Prostate gland (tissue), 2 donors: Measurements from ENCODE around the gene PCDH1. TPM values are rescaled to one million over a fixed set of nuclear protein-coding genes. Genes with fewer than 3 reads are reported as not detected.
A peak's percentile ranks its signal among the peaks of the same experiment; 100 is the strongest.

Source experiments
- DNase-seq: peaks from one replicate; pipeline ENCODE4 v3.0.0-alpha.2; 2019; ENCODE audit warnings: low spot score
- H3K27ac ChIP-seq, 2 donors: fragments of 200-600 bp; sonication (generic); 2 replicates each; pipeline ENCODE4 v1.5.1; 2017 to 2019
- H3K27me3 ChIP-seq: fragments of 200-600 bp; sonication (generic); replicated peaks from 2 replicates; pipeline ENCODE4 v1.5.1; 2019; ENCODE audit not compliant: insufficient read depth
- H3K36me3 ChIP-seq, 2 donors: fragments of 200-600 bp; sonication (generic); 1 replicate in 1 of 2; 2 replicates in 1 of 2; pipeline versions ENCODE4 v1.5.1 to v1.8.1; 2017 to 2019
- H3K4me1 ChIP-seq: fragments of 200-600 bp; sonication (generic); replicated peaks from 2 replicates; pipeline ENCODE4 v1.5.1; 2019
- H3K4me3 ChIP-seq, 2 donors: fragments of 200-600 bp; sonication (generic); 2 replicates each; pipeline ENCODE4 v1.5.1; 2017 to 2019
- H3K9me3 ChIP-seq: fragments of 200-600 bp; sonication (generic); 2 replicates; pipeline ENCODE4 v1.5.1; 2017
- POLR2A ChIP-seq: fragments of 450-650 bp; IDR thresholded peaks from one replicate; pipeline ENCODE4 v1.6.1; 2016; ENCODE audit warnings: antibody characterized with exemption, mild to moderate bottlenecking
- POLR2AphosphoS5 ChIP-seq: sonication (generic); formaldehyde crosslinking; IDR thresholded peaks from one replicate; pipeline ENCODE4 v1.6.1; 2017; ENCODE audit warnings: antibody characterized with exemption
- WGBS: methylation state at CpG from one replicate; pipeline ENCODE4 v1.1.5; 2018; 5-methylcytosine and 5-hydroxymethylcytosine counted together
- intact Hi-C: fragments of 100-400 bp; cut with DNase I; formaldehyde crosslinking; loops from one replicate; pipeline ENCODE4 v1.14.2; 2022
- total RNA-seq, 2 donors: library from RNA; depleted of rRNA; stranded (reverse); fragments of >200 nt; gene quantifications; one replicate each; pipeline ENCODE4 v1.1.0, GENCODE V29; 2016
- TF ChIP-seq, protein P1 (sequence below), 4 experiments: fragments of 200-600 bp in 2 of 4; fragments of 450-650 bp in 2 of 4; sonication (generic) in 2 of 4; IDR thresholded peaks; 1 replicate in 3 of 4; 2 replicates in 1 of 4; pipeline ENCODE4 v1.5.1; 2016 to 2019; ENCODE audit warnings: antibody characterized with exemption in 4 of 4, mild to moderate bottlenecking in 2 of 4, moderate library complexity in 2 of 4

Gene PCDH1
- total RNA-seq, 2 donors from 2014 or later = 49.2 to 81.1 TPM

DNA sequence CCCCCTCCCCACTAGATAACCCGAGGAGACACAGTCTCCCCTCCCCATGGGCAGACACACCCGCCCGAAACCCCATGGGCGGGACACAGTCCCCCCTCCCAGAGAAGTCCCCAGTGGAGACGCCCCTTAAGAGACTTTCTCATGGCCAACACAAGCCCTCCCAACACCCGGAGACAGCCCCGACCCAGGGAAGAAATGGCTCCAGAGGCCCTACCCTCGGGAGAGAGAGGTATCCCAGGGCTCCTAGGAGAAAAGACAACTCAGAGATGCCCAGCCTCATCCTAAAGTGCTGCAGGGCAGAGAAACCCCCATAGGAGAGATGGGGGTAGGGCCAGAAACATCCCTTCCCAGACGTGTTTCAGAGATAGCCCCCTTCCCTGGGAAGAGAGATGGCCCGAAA, 27.4 kb downstream of the PCDH1 start:
- H3K27me3 ChIP-seq = no peaks in the 10 kb centered on the region
- 19% methylated on average over 10 of the region's 10 CpGs for WGBS
- peak overlapping the region; percentile 45 to 69 for H3K4me3 ChIP-seq
- no peak for DNase-seq
- TF ChIP-seq, protein P1, sequence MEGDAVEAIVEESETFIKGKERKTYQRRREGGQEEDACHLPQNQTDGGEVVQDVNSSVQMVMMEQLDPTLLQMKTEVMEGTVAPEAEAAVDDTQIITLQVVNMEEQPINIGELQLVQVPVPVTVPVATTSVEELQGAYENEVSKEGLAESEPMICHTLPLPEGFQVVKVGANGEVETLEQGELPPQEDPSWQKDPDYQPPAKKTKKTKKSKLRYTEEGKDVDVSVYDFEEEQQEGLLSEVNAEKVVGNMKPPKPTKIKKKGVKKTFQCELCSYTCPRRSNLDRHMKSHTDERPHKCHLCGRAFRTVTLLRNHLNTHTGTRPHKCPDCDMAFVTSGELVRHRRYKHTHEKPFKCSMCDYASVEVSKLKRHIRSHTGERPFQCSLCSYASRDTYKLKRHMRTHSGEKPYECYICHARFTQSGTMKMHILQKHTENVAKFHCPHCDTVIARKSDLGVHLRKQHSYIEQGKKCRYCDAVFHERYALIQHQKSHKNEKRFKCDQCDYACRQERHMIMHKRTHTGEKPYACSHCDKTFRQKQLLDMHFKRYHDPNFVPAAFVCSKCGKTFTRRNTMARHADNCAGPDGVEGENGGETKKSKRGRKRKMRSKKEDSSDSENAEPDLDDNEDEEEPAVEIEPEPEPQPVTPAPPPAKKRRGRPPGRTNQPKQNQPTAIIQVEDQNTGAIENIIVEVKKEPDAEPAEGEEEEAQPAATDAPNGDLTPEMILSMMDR (IDR thresholded peaks at IDR 0.05) = no peak
- TF ChIP-seq POLR2AphosphoS5 (no peak), POLR2A (no peak)
- no peaks in the 10 kb centered on the region for H3K36me3 ChIP-seq
- no peaks in the 10 kb centered on the region for H3K9me3 ChIP-seq
- no peaks in the 10 kb centered on the region for H3K4me1 ChIP-seq
- intact Hi-C loops = loop anchor here (5.0 kb wide), 1 partner anchor 77 kb away; no protein-coding TSS in a partner anchor
- H3K27ac ChIP-seq = peak overlapping the region; percentile 94 to 99

DNA sequence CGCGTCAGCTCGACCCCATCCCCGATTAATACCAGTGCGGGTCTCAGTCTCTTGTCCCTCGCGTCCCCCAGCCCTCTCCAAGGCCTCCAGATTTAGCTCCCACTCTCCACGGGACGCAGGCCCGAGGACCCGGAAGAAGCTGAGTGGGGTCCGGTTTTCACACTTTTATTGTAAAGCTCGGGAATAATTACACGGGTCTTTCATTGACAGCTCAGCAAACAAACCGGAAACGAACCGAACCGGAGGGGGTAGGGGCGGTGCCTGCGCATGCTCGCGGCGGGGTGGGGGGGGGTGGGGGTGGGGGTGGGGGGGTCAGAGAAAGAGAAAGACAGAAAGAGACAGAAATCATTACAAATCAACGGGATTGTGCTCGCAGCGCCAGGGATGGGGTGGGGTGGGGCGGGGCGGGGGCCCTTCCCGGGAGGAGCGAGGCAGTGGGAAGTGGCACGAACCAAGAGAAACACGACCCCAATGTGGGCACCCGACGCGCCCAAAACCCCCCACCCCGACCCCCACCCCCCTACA, 27.9 kb downstream of the PCDH1 start:
- Histone ChIP-seq H3K4me1 (no peaks in the 10 kb centered on the region), H3K27me3 (no peaks in the 10 kb centered on the region), H3K36me3 (no peaks in the 10 kb centered on the region), H3K4me3 (peak overlapping the region; percentile 45 to 69), H3K27ac (peak overlapping the region; percentile 94 to 99), H3K9me3 (no peaks in the 10 kb centered on the region)
- under 1% methylated on average over 36 of the region's 36 CpGs for WGBS
- intact Hi-C loops = loop anchor here (5.0 kb wide), 1 partner anchor 77 kb away; no protein-coding TSS in a partner anchor
- TF ChIP-seq, protein P1 (IDR thresholded peaks at IDR 0.05) = no peak
- TF ChIP-seq POLR2AphosphoS5 (no peak), POLR2A (no peak)
- DNase-seq = peak; percentile 44

DNA sequence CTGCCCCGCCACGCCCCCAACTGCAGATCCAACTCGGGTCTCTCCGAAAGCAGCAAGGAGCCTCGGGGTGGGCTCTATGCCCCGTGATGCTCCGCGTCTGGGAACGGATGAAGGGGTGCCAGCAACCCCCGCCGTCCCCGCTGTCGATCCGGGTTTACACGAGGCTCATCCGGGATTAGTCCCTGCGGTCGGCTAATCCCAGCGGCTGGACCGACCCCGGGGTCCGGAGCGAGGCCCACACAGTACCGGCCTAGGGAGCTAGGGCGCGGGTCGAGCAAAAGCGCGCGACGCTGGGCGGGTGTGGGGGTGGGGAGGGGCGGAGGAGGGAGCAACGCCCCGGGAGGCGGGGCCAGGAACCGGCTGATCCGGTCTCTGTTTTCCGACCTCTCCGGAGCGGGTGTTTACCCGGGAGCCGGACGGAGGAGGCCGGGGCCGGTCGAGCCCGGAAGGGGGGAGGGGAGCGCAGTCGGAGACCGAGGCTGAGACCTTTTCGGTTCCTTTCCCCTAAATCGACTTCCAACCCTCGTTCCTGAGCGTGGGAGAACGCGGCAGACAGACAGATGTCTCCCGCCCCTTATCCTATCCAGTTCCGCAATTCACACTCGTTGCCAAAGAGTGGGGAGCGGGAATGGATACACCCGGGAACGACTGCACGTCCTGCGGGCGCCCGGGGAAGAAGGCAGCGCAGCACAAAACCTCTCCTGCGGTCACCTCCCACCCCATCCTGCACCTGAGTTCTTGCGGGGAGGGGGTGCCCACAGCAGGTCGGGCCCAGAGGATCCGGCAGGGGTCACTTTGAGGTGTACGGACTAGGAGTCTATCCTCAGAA, 28.6 kb downstream of the PCDH1 start:
- H3K9me3 ChIP-seq = no peaks in the 10 kb centered on the region
- peak; percentile 95 for DNase-seq
- no peaks in the 10 kb centered on the region for H3K36me3 ChIP-seq
- H3K27ac ChIP-seq = peak overlapping the region; percentile 94 to 99
- TF ChIP-seq, protein P1 (IDR thresholded peaks at IDR 0.05) = peak in 2 of 4 experiments; percentile 41 to 59
- TF ChIP-seq POLR2A (peak; percentile 80), POLR2AphosphoS5 (peak; percentile 92)
- no peaks in the 10 kb centered on the region for H3K27me3 ChIP-seq
- H3K4me3 ChIP-seq = peak overlapping the region; percentile 45 to 69
- WGBS = under 1% methylated on average over 36 of the region's 73 CpGs
- no peaks in the 10 kb centered on the region for H3K4me1 ChIP-seq
- intact Hi-C loops = loop anchor here (5.0 kb wide), 1 partner anchor 78 kb away; no protein-coding TSS in a partner anchor

DNA sequence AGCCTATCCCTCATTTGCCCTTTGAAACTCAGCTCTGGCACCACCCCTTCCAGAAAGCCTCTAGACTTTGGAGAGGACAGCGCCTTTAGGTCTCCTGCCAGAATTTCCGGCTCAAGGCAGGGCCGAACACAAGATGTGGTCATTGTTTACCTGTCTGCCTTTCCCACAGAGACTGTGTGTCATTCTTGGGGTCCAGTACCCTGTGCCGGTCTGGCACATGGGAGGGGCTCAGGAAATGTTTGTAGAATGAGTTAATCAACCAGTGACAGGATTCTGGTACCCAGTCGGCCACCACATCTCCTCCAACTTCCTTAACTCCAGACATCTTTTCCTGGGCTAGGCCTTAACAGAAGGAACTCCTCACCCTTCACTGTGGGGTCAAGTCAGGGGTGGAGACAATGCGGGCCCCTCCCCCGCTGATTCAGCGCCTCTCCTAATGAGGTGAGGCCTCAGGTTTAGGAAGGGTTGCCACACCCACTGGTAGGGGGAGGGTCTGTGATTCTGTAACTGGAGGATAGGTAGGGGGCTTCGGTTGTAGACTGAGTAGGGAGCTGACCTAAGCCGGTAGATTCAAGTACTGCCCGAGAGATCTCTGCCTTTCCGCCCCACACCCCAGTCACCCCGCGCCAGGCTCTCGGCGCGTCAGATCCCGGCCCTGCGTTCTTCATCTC, 29.3 kb downstream of the PCDH1 start:
- intact Hi-C loops = no loop called here

More for the DNA sequence above, 29.3 kb downstream of the PCDH1 start:
- Histone ChIP-seq H3K27me3 (no peaks in the 10 kb centered on the region), H3K27ac (peak overlapping the region; percentile 94 to 99), H3K9me3 (no peaks in the 10 kb centered on the region), H3K4me3 (peak overlapping the region; percentile 45 to 69), H3K36me3 (no peaks in the 10 kb centered on the region), H3K4me1 (no peaks in the 10 kb centered on the region)
- DNase-seq = peak; percentile 60
- TF ChIP-seq, protein P1 (IDR thresholded peaks at IDR 0.05) = no peak
- no peak for TF ChIP-seq POLR2A
- TF ChIP-seq POLR2AphosphoS5 = peak; percentile 42
- WGBS = 14% methylated on average over 19 of the region's 19 CpGs
